CD8-positive, alpha-beta memory T cell (primary cell): ENCODE measurements around the gene ZIC2. TPM values are rescaled to one million over a fixed set of nuclear protein-coding genes. Genes with fewer than 3 reads are reported as not detected.

Source experiments
- CTCF ChIA-PET: fragments of 350-600 bp; sonication (Branson Sonifier 250); formaldehyde crosslinking; loops from one replicate; lab custom pipeline; 2021; ENCODE audit warnings: antibody characterized with exemption; lab: Charles Lee
- POLR2A ChIA-PET: fragments of 350-600 bp; sonication (Branson Sonifier 250); formaldehyde crosslinking; loops from one replicate; lab custom pipeline; 2021; ENCODE audit warnings: antibody characterized with exemption; lab: Charles Lee
- DNase-seq, 5 donors: peaks; one replicate each; pipeline versions ENCODE4 v3.0.0 to v3.0.0-alpha.2; 2020 to 2022; ENCODE audit warnings: mixed read lengths in 1 of 5
- H3K27ac ChIP-seq: one replicate; pipeline ENCODE4 v1.7.0; 2013; ENCODE audit warnings: low read depth, mild to moderate bottlenecking, low read length, moderate library complexity
- H3K27me3 ChIP-seq: 2 replicates; pipeline ENCODE4 v1.7.0; 2013; ENCODE audit warnings: low read length, mild to moderate bottlenecking; ENCODE audit not compliant: insufficient read depth, poor library complexity, severe bottlenecking
- H3K36me3 ChIP-seq: 2 replicates; pipeline ENCODE4 v1.7.0; 2013; ENCODE audit warnings: mild to moderate bottlenecking, low read length, moderate library complexity; ENCODE audit not compliant: insufficient read depth
- H3K4me1 ChIP-seq: 2 replicates; pipeline ENCODE4 v1.7.0; 2013; ENCODE audit warnings: mild to moderate bottlenecking, low read length, moderate library complexity; ENCODE audit not compliant: insufficient read depth
- H3K4me3 ChIP-seq: 2 replicates; pipeline ENCODE4 v1.7.0; 2013; ENCODE audit warnings: mild to moderate bottlenecking, low read length
- H3K9me3 ChIP-seq: 2 replicates; pipeline ENCODE4 v1.7.0; 2013; ENCODE audit warnings: mild to moderate bottlenecking, low read length
- H3K27ac Mint-ChIP-seq, 8 donors: one replicate each; pipeline ENCODE4 v1.8.0; 2020 to 2021; ENCODE audit warnings: mixed read lengths in 8 of 8, mild to moderate bottlenecking in 6 of 8, inconsistent platforms in 3 of 8, moderate library complexity in 3 of 8
- H3K27me3 Mint-ChIP-seq, 2 donors: one replicate each; pipeline ENCODE4 v1.8.0; 2020 to 2021; ENCODE audit warnings: mixed read lengths in 2 of 2, mild to moderate bottlenecking in 1 of 2, moderate library complexity in 1 of 2
- H3K36me3 Mint-ChIP-seq, 3 donors: one replicate each; pipeline ENCODE4 v1.8.0; 2020 to 2021; ENCODE audit warnings: mixed read lengths in 3 of 3, inconsistent platforms in 1 of 3, mild to moderate bottlenecking in 1 of 3
- H3K4me1 Mint-ChIP-seq, 3 donors: one replicate each; pipeline ENCODE4 v1.8.0; 2020 to 2021; ENCODE audit warnings: mixed read lengths in 3 of 3, inconsistent platforms in 1 of 3, mild to moderate bottlenecking in 1 of 3
- H3K4me3 Mint-ChIP-seq, 7 donors: one replicate each; pipeline ENCODE4 v1.8.0; 2020 to 2021; ENCODE audit warnings: mixed read lengths in 7 of 7, mild to moderate bottlenecking in 6 of 7, moderate library complexity in 4 of 7, inconsistent platforms in 2 of 7
- H3K9me3 Mint-ChIP-seq, 5 donors: one replicate each; pipeline ENCODE4 v1.8.0; 2020 to 2022; ENCODE audit warnings: mixed read lengths in 5 of 5, mild to moderate bottlenecking in 3 of 5, moderate library complexity in 2 of 5, inconsistent platforms in 1 of 5
- polyA plus RNA-seq: library from polyadenylated mRNA; unstranded; fragments of 300-500 nt; fragmentation: Illumina TruSeq; gene quantifications from one replicate; pipeline ENCODE4 v1.2.3, GENCODE V29; 2021
- total RNA-seq, 2 experiments: library from RNA; stranded (reverse); gene quantifications; one replicate each; pipeline ENCODE4 v1.2.3, GENCODE V29; 2021

The ZIC2 gene
- total and polyA plus RNA-seq, 3 experiments from 2014 or later = not detected

DNA sequence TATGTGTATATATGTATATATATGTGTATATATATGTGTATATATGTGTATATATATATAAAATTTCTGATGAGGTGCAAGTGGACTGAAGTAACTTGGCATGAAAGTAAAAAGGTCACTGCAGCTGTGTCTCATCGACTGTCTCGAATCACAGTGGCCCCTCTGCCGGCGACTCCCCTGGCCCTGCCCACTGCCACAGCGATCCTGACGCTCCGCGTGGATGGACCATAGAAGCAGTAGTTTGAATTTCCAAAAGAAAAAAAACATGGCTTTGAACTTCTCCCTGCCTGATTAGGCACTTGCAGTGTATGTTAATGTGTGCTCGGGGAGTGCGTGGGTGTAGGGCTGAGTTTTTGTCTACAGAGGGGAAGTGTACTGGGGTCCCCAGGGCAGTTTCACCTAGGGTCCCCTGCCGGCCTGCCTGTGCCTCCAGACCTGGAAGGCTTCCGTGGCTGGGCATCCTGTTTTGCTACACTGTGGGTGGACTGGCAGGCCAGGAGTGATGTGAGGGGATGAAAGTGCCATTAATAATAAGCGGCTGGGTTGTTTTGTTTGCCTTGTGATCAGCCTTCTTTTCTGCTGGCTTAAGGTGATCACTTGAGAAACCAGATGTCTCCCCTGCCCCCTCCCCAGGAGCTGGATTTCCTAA, 20.8 kb upstream of the ZIC2 start:
- ChIA-PET CTCF (no interaction called here), POLR2A (no interaction called here)
- peaks cover 0 to 7% (median 0%) of the 10 kb centered on the region in 5 donors for H3K9me3 Mint-ChIP-seq
- H3K4me3 ChIP-seq = no peak overlapping the region
- no peak for DNase-seq
- peaks cover 18 to 40% (median 32%) of the 10 kb centered on the region in 3 donors for H3K4me1 Mint-ChIP-seq
- H3K4me3 Mint-ChIP-seq = no peak overlapping the region
- H3K36me3 ChIP-seq = no peaks in the 10 kb centered on the region
- no peak overlapping the region for H3K27ac ChIP-seq
- no peak overlapping the region for H3K27ac Mint-ChIP-seq
- H3K27me3 ChIP-seq = peaks cover 77% of the 10 kb centered on the region
- peaks cover 36% of the 10 kb centered on the region for H3K4me1 ChIP-seq
- H3K9me3 ChIP-seq = no peaks in the 10 kb centered on the region
- H3K27me3 Mint-ChIP-seq = peaks cover 79 to 91% of the 10 kb centered on the region in 2 donors
- no peaks in the 10 kb centered on the region for H3K36me3 Mint-ChIP-seq

DNA sequence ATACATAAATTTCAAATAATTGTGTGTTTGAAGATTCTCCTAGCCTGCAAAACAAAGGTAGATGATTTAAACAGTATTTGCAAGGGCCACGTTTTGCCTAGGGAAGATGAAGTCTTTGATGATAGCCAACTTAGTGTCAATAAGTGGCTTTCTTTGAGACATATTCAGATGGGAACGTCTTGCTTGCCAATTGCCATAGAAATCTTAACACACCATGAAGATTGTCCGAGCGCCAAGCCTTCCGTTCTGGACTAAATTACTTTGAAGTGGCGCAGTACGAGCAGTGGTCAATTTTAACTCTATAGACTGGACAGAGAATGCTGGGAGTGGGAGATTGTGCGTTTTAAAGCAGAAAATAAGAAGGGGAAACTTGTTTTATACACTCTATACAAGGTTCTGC, 19.9 kb upstream of the ZIC2 start:
- H3K4me3 ChIP-seq = no peak overlapping the region
- peaks cover 13 to 32% (median 24%) of the 10 kb centered on the region in 3 donors for H3K4me1 Mint-ChIP-seq
- H3K9me3 Mint-ChIP-seq = peaks cover 0 to 7% (median 0%) of the 10 kb centered on the region in 5 donors
- H3K27ac Mint-ChIP-seq = no peak overlapping the region
- no peak overlapping the region for H3K27ac ChIP-seq
- DNase-seq = no peak
- peaks cover 77% of the 10 kb centered on the region for H3K27me3 ChIP-seq
- peaks cover 77 to 91% of the 10 kb centered on the region in 2 donors for H3K27me3 Mint-ChIP-seq
- no peak overlapping the region for H3K4me3 Mint-ChIP-seq
- no peaks in the 10 kb centered on the region for H3K36me3 Mint-ChIP-seq
- POLR2A ChIA-PET = no interaction called here
- CTCF ChIA-PET = no interaction called here
- no peaks in the 10 kb centered on the region for H3K9me3 ChIP-seq
- H3K36me3 ChIP-seq = no peaks in the 10 kb centered on the region
- H3K4me1 ChIP-seq = peaks cover 27% of the 10 kb centered on the region

DNA sequence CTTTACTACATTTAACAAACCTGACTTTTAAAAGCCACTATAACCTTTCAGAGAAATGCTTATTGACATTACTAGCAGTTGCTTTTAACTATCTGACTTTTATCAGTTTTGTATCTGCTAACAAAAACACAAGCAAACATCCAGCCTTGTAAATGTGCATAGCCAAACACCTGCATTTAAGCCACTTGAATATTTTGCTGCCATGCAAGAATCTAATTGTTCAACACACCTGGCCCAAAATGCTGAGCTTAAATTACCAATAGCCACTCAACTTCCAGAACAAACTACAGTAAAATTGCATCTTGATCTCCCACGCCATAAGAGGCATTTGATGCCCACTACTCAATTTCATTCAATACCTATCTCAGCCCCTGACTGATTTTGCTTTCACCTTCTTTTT, 19.3 kb upstream of the ZIC2 start:
- CTCF ChIA-PET = no interaction called here
- H3K27me3 ChIP-seq = peaks cover 77% of the 10 kb centered on the region

DNA sequence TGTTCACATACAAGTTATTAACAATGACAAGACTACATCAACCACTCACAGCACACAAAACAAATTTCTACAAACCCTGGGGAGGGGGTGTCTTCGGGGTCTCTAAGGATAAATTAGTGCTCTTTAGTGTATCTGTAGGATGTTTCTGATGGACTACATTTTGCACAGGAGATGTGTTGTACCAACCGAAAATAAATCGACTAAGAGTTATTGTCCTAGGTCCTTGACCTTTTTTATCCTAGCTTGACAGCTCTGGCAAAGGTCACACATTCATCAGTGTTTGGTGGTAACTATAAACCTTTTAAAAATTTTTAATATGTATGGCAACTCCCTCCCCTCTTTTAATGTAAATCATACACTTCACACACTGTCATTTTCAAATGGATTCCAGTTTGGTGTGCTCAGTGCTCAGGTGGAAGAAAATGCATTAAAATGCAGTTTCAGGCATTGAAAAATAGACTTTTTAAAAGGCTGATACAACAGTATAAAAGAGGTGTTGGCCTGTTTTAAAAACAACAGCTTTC, 17.7 kb upstream of the ZIC2 start:
- no peaks in the 10 kb centered on the region for H3K36me3 ChIP-seq
- peaks cover 75% of the 10 kb centered on the region for H3K27me3 ChIP-seq
- Mint-ChIP-seq H3K4me3 (no peak overlapping the region), H3K36me3 (no peaks in the 10 kb centered on the region), H3K9me3 (peaks cover 0 to 13% (median 8%) of the 10 kb centered on the region in 5 donors), H3K27ac (no peak overlapping the region), H3K27me3 (peaks cover 70 to 85% of the 10 kb centered on the region in 2 donors), H3K4me1 (peaks cover 15 to 19% (median 19%) of the 10 kb centered on the region in 3 donors)
- no peak overlapping the region for H3K4me3 ChIP-seq
- CTCF ChIA-PET = no interaction called here
- peaks cover 17% of the 10 kb centered on the region for H3K4me1 ChIP-seq
- H3K27ac ChIP-seq = no peak overlapping the region
- POLR2A ChIA-PET = no interaction called here
- no peak for DNase-seq
- no peaks in the 10 kb centered on the region for H3K9me3 ChIP-seq

More for the DNA sequence above, 19.3 kb upstream of the ZIC2 start:
- H3K9me3 Mint-ChIP-seq = peaks cover 0 to 8% (median 1%) of the 10 kb centered on the region in 5 donors
- H3K36me3 Mint-ChIP-seq = no peaks in the 10 kb centered on the region
- no peak overlapping the region for H3K27ac Mint-ChIP-seq
- peaks cover 10 to 26% (median 22%) of the 10 kb centered on the region in 3 donors for H3K4me1 Mint-ChIP-seq
- no peak overlapping the region for H3K4me3 Mint-ChIP-seq
- H3K27ac ChIP-seq = no peak overlapping the region
- H3K9me3 ChIP-seq = no peaks in the 10 kb centered on the region
- POLR2A ChIA-PET = no interaction called here
- H3K27me3 Mint-ChIP-seq = peaks cover 75 to 92% of the 10 kb centered on the region in 2 donors
- no peak overlapping the region for H3K4me3 ChIP-seq
- H3K36me3 ChIP-seq = no peaks in the 10 kb centered on the region
- DNase-seq = no peak
- H3K4me1 ChIP-seq = peaks cover 21% of the 10 kb centered on the region

DNA sequence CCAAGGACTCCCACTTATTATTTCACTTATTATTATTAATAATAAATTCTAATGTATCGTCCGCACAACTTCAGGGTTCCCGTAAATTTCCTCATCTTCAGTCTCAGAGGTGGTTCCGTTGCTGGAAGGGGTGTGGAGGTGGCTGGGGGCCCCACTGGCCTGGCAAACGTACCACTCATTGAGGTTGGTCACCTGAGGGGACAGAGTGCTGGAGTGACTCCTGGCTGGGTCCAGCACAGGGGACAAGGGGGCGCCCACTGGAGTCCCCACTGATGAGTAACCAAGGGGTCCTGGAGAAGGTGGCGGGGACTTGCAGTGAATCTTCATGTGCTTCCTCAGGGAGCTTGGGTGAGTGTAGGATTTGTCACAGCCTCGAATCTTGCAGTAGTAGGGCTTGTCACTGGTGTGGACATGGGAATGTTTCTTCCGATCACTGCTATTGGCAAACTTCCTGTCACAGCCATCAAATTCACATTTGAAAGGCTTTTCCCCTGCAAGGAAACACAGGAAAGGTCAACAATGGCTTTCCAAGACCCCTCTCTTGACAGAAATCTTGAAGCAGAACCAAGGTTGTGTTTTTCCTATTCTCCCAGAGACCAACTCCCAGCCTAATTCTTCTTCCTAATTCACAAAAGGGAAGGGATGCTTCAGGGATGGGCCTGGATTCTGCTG, 16.1 kb upstream of the ZIC2 start:
- peaks cover 0 to 17% (median 14%) of the 10 kb centered on the region in 5 donors for H3K9me3 Mint-ChIP-seq
- no peak for DNase-seq
- Histone ChIP-seq H3K4me1 (peaks cover 12% of the 10 kb centered on the region), H3K36me3 (no peaks in the 10 kb centered on the region), H3K27ac (no peak overlapping the region), H3K9me3 (no peaks in the 10 kb centered on the region), H3K4me3 (no peak overlapping the region), H3K27me3 (peaks cover 67% of the 10 kb centered on the region)
- no peaks in the 10 kb centered on the region for H3K36me3 Mint-ChIP-seq
- H3K4me3 Mint-ChIP-seq = peak overlapping the region in 1 of 7 donors; percentile 41
- CTCF ChIA-PET = no interaction called here
- POLR2A ChIA-PET = no interaction called here
- H3K4me1 Mint-ChIP-seq = peaks cover 18 to 20% (median 19%) of the 10 kb centered on the region in 3 donors
- H3K27ac Mint-ChIP-seq = peak overlapping the region in 1 of 8 donors; percentile 45
- H3K27me3 Mint-ChIP-seq = peaks cover 68 to 83% of the 10 kb centered on the region in 2 donors

DNA sequence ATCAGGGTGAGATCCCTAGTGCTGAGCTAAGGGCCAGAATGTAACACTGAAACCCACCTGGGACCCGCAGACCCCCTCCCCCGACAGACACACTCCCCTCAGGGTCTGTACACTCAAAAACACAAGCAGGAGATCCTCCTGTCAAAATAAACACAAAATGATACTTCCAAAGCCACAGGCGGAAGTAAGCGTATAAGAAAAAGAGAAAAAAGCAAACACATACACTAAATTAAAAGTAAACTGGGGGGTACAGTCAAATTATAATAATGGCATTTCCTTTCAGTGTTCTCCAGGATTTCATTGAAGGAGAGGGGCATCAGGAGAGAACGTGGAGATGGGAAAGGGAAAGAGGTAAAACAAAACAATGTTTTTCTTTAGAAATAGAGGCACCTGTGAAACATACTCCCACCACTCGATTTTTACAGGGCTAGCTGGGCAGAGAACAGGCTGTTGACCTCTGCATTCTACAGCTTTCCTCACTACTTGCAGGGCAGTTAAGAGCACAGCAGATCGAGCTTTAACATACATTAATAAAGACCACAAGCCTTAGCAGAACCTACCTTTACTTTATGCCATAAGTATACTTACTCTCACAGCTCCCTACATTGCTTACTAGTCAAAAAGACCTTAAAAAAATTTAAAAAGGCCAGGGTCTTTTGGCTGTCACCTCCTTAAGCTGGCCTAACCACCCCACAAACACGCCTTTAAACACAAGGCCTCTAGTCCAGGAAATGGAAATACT, 15.3 kb upstream of the ZIC2 start:
- peaks cover 61 to 76% of the 10 kb centered on the region in 2 donors for H3K27me3 Mint-ChIP-seq
- H3K4me1 Mint-ChIP-seq = peaks cover 16 to 20% (median 19%) of the 10 kb centered on the region in 3 donors
- CTCF ChIA-PET = no interaction called here
- Histone ChIP-seq H3K4me3 (no peak overlapping the region), H3K9me3 (no peaks in the 10 kb centered on the region), H3K27ac (no peak overlapping the region), H3K4me1 (peaks cover 12% of the 10 kb centered on the region), H3K36me3 (no peaks in the 10 kb centered on the region), H3K27me3 (peaks cover 61% of the 10 kb centered on the region)
- H3K36me3 Mint-ChIP-seq = no peaks in the 10 kb centered on the region
- peak overlapping the region in 1 of 7 donors; percentile 41 for H3K4me3 Mint-ChIP-seq
- H3K9me3 Mint-ChIP-seq = peaks cover 0 to 17% (median 14%) of the 10 kb centered on the region in 5 donors
- peak overlapping the region in 1 of 8 donors; percentile 45 for H3K27ac Mint-ChIP-seq
- POLR2A ChIA-PET = no interaction called here
- DNase-seq = no peak

DNA sequence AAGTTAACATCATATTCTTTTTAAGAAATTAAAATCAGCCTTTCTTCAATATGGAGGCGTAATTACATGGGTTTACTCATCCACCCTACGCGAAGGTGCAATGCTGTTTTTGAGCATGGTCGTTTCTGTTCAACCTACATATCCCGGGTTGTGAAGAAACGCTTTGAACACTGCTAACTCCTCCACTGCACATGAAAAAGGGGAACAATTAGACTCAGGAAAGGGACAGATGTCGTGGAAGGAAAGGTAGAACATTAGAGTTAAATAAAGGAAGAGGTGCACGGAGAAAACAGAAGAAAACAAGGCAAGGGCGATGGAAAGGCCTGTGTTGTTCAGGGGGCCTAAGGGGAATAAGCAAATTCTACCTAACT, 14.1 kb upstream of the ZIC2 start:
- H3K36me3 ChIP-seq = no peaks in the 10 kb centered on the region
- peak overlapping the region; percentile 3 to 82 (median 40) for H3K4me3 Mint-ChIP-seq
- peaks cover 4 to 23% (median 21%) of the 10 kb centered on the region in 5 donors for H3K9me3 Mint-ChIP-seq
- peaks cover 24 to 28% (median 24%) of the 10 kb centered on the region in 3 donors for H3K4me1 Mint-ChIP-seq
- H3K4me3 ChIP-seq = no peak overlapping the region
- POLR2A ChIA-PET = no interaction called here
- peaks cover 63 to 74% of the 10 kb centered on the region in 2 donors for H3K27me3 Mint-ChIP-seq
- H3K9me3 ChIP-seq = peaks cover 6% of the 10 kb centered on the region
- H3K27me3 ChIP-seq = peaks cover 61% of the 10 kb centered on the region
- no peak for DNase-seq
- peaks cover 0 to 2% (median 0%) of the 10 kb centered on the region in 3 donors for H3K36me3 Mint-ChIP-seq
- peak overlapping the region in 4 of 8 donors; percentile 2 to 75 (median 55) for H3K27ac Mint-ChIP-seq
- no peak overlapping the region for H3K27ac ChIP-seq
- peaks cover 17% of the 10 kb centered on the region for H3K4me1 ChIP-seq
- CTCF ChIA-PET = no interaction called here
